ENCODE results near the gene ITGB1BP1. TPM values are rescaled to one million over a fixed set of nuclear protein-coding genes. Genes with fewer than 3 reads are reported as not detected.
A peak's percentile ranks its signal among the peaks of the same experiment; 100 is the strongest.

ITGB1BP1 gene
- total and polyA plus RNA-seq, 2 of the 13 experiments (the other 11 are each of a cell fraction or from before 2014, with no cell fraction given): 106 to 108 TPM

GRCh38 chr2:9364791-9365497, 58.4 kb downstream of the ITGB1BP1 start (continued):
- TF ChIP-seq DZIP1 (CRISPR knock-in tag; IDR thresholded peaks at IDR 0.05): no peak
- no peak for TF ChIP-seq RORA (CRISPR knock-in tag; IDR thresholded peaks at IDR 0.05)
- no peak for TF ChIP-seq ZNF263 (CRISPR knock-in tag; IDR thresholded peaks at IDR 0.05)
- peak; percentile 52; the same call in 1 of the 2 replicates for TF ChIP-seq PHF21A (CRISPR knock-in tag; IDR thresholded peaks at IDR 0.05)
- TF ChIP-seq NR0B2 (CRISPR knock-in tag; IDR thresholded peaks at IDR 0.05): no peak
- no peak for TF ChIP-seq MEIS1 (CRISPR knock-in tag; IDR thresholded peaks at IDR 0.05; ENCODE audit: borderline replicate concordance)
- TF ChIP-seq ZMAT5 (CRISPR knock-in tag; IDR thresholded peaks at IDR 0.05; ENCODE audit: borderline replicate concordance, low read depth): no peak
- TF ChIP-seq TEAD2 (CRISPR knock-in tag; IDR thresholded peaks at IDR 0.05): no peak
- TF ChIP-seq ZNF563 (CRISPR knock-in tag; IDR thresholded peaks at IDR 0.05): no peak
- no peak for TF ChIP-seq NPAS2 (CRISPR knock-in tag; IDR thresholded peaks at IDR 0.05; ENCODE audit: borderline replicate concordance)
- TF ChIP-seq RCOR2 (CRISPR knock-in tag; IDR thresholded peaks at IDR 0.05): no peak
- no peak for TF ChIP-seq EEA1 (CRISPR knock-in tag; IDR thresholded peaks at IDR 0.05; ENCODE audit: borderline replicate concordance)
- no peak for TF ChIP-seq ATF7-NPFF (CRISPR knock-in tag; IDR thresholded peaks at IDR 0.05; ENCODE audit: low read depth)
- TF ChIP-seq ZNF253 (CRISPR knock-in tag; IDR thresholded peaks at IDR 0.05; ENCODE audit: borderline replicate concordance): no peak
- no peak for TF ChIP-seq SETDB1 (CRISPR knock-in tag; IDR thresholded peaks at IDR 0.05; ENCODE audit: borderline replicate concordance)
- TF ChIP-seq ARNTL (CRISPR knock-in tag; IDR thresholded peaks at IDR 0.05): no peak
- no peak for TF ChIP-seq THAP11 (CRISPR knock-in tag; IDR thresholded peaks at IDR 0.05)
- no peak for TF ChIP-seq ZNF703 (CRISPR knock-in tag; IDR thresholded peaks at IDR 0.05; ENCODE audit: borderline replicate concordance)
- TF ChIP-seq HMGXB3 (CRISPR knock-in tag; IDR thresholded peaks at IDR 0.05; ENCODE audit: borderline replicate concordance): no peak

Data from HepG2 (cell line).